Measurements from ENCODE around the gene SPRED2. TPM values are rescaled to one million over a fixed set of nuclear protein-coding genes. Genes with fewer than 3 reads are reported as not detected.
"Not testable (repeated sequence)": the region's sequence is repeated elsewhere in the genome, so short reads cannot be mapped to it uniquely, and the experiment has no call there.

Gene SPRED2
- total and polyA plus RNA-seq, 4 donors = 10.6 to 38.7 (median 23.8) TPM

DNA sequence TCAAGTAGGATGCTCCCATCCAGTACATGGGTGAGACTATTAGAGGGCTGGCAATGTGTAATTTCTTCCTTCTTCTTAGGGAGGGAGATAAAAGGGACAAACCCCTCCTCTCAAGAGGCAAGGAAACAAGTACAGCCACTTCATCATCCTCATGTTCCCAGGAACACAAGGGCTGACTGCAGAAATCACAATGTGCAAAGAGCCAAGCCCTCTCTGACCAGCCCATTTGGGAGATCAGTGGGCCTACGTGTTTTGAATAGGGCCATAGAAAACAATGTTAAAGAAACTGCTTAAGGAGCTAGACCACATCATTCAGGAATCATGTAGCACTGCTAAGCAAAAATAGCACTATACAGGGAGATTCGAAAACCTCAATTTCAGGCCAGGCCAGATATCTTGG is 107.3 kb downstream of the SPRED2 start:
- H3K4me3 ChIP-seq (ENCODE audit: low read depth, low read length) = no peak overlapping the region
- no peaks in the 10 kb centered on the region for H3K9me3 ChIP-seq (ENCODE audit: control insufficient read depth, insufficient read depth, low read length)
- no peaks in the 10 kb centered on the region for H3K27me3 ChIP-seq (ENCODE audit: control insufficient read depth, insufficient read depth, low read length)
- DNase-seq (ENCODE audit: low read depth in 4 of 6, low spot score in 6 of 6) = no peak
- no peaks in the 10 kb centered on the region for H3K36me3 ChIP-seq (ENCODE audit: control insufficient read depth, insufficient read depth, low read length)
- H3K4me1 ChIP-seq (ENCODE audit: control insufficient read depth, insufficient read depth, low read length) = no peaks in the 10 kb centered on the region
- H3K27ac ChIP-seq (ENCODE audit: low read depth, low read length) = no peak overlapping the region
- 100% methylated on average over 1 of the region's 2 CpGs for WGBS (ENCODE audit: insufficient coverage)

GRCh38 chr2:65320946-65321345 is 111.5 kb downstream of the SPRED2 start:
- no peak for DNase-seq (ENCODE audit: low read depth in 4 of 6, low spot score in 6 of 6)
- 88% methylated on average over 2 of the region's 2 CpGs for WGBS (ENCODE audit: insufficient coverage)
- no peaks in the 10 kb centered on the region for H3K27me3 ChIP-seq (ENCODE audit: control insufficient read depth, insufficient read depth, low read length)
- H3K9me3 ChIP-seq (ENCODE audit: control insufficient read depth, insufficient read depth, low read length) = no peaks in the 10 kb centered on the region
- H3K4me3 ChIP-seq (ENCODE audit: low read depth, low read length) = no peak overlapping the region
- peaks cover 9% of the 10 kb centered on the region for H3K36me3 ChIP-seq (ENCODE audit: control insufficient read depth, insufficient read depth, low read length)
- H3K27ac ChIP-seq (ENCODE audit: low read depth, low read length) = no peak overlapping the region
- H3K4me1 ChIP-seq (ENCODE audit: control insufficient read depth, insufficient read depth, low read length) = no peaks in the 10 kb centered on the region

DNA sequence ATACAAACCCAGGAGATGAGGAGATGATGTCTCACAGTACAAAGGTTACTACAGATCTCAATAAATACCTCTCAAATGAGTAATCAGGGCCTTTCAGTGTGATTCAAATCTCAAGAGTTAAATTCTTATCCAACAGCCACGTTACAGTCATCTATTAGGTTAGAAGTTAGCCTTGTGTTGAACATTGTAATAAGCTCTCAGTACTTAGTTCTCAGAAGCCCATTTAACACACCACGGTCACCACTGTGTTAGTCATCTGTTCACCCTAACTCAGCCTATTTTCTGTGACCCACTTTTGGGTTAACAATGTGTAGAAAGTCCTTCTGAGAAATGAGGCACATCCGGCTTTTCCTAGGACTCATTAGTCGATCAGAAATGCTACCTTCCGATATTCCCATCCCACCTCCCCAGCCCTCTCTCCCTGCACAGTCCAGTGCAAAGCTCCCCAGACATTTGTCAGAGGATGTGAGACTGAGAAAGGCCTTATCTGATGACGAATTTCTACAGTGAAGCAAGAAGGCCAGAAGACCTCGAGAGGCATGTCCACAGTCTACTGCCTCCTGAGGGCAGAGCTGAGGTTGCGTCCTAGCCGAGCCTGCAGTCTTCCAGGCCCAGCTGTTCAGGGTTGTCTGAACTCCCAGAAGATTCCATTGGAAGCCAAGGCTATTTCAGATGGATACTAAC is 112.2 kb downstream of the SPRED2 start:
- H3K4me3 ChIP-seq (ENCODE audit: low read depth, low read length) = no peak overlapping the region
- no peak overlapping the region for H3K27ac ChIP-seq (ENCODE audit: low read depth, low read length)
- no peaks in the 10 kb centered on the region for H3K27me3 ChIP-seq (ENCODE audit: control insufficient read depth, insufficient read depth, low read length)
- peaks cover 12% of the 10 kb centered on the region for H3K36me3 ChIP-seq (ENCODE audit: control insufficient read depth, insufficient read depth, low read length)
- no peak for DNase-seq (ENCODE audit: low read depth in 4 of 6, low spot score in 6 of 6)
- WGBS (ENCODE audit: insufficient coverage) = 73% methylated on average over 4 of the region's 9 CpGs
- H3K4me1 ChIP-seq (ENCODE audit: control insufficient read depth, insufficient read depth, low read length) = no peaks in the 10 kb centered on the region
- H3K9me3 ChIP-seq (ENCODE audit: control insufficient read depth, insufficient read depth, low read length) = no peaks in the 10 kb centered on the region

GRCh38 chr2:65319674-65320041 is 112.7 kb downstream of the SPRED2 start:
- no peak overlapping the region for H3K27ac ChIP-seq (ENCODE audit: low read depth, low read length)
- H3K4me1 ChIP-seq (ENCODE audit: control insufficient read depth, insufficient read depth, low read length) = no peaks in the 10 kb centered on the region
- no CpG with 5 or more reads among the region's 1 CpG for WGBS (ENCODE audit: insufficient coverage)
- H3K36me3 ChIP-seq (ENCODE audit: control insufficient read depth, insufficient read depth, low read length) = peaks cover 12% of the 10 kb centered on the region
- DNase-seq (ENCODE audit: low read depth in 4 of 6, low spot score in 6 of 6) = no peak
- no peak overlapping the region for H3K4me3 ChIP-seq (ENCODE audit: low read depth, low read length)
- no peaks in the 10 kb centered on the region for H3K9me3 ChIP-seq (ENCODE audit: control insufficient read depth, insufficient read depth, low read length)
- H3K27me3 ChIP-seq (ENCODE audit: control insufficient read depth, insufficient read depth, low read length) = no peaks in the 10 kb centered on the region

DNA sequence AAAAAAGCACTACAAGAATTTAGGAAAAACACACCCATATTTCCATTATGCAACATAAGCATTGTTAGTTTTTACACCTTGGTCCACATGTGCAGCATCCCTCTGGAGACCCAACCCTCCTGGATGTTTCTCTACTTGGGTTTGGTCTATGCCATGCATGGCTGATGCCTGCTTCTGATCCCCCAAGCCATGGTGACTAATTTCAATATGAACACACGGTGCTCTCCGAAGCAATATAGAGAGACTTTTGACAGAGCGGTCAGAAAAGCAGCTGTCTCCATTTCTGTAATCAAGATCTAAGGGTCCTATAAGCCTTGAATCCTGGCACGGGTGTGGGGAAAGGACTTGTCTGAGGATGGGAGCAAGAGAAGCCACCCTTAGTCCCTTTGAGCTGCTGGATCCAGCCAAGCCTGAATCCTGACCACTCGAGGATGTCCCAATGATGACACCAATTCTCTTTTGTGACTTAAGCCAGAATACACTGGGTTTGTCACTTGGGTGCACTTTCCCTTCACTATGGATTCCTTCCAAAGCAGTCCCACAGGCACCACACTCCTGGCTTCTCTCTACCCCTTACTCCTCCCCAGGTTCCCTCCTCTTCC is 113.2 kb downstream of the SPRED2 start:
- 100% methylated on average over 2 of the region's 5 CpGs for WGBS (ENCODE audit: insufficient coverage)
- no peaks in the 10 kb centered on the region for H3K9me3 ChIP-seq (ENCODE audit: control insufficient read depth, insufficient read depth, low read length)
- H3K27me3 ChIP-seq (ENCODE audit: control insufficient read depth, insufficient read depth, low read length) = no peaks in the 10 kb centered on the region

GRCh38 chr2:65317841-65318240 is 114.6 kb downstream of the SPRED2 start:
- H3K9me3 ChIP-seq (ENCODE audit: control insufficient read depth, insufficient read depth, low read length) = no peaks in the 10 kb centered on the region
- H3K4me1 ChIP-seq (ENCODE audit: control insufficient read depth, insufficient read depth, low read length) = no peaks in the 10 kb centered on the region
- no peaks in the 10 kb centered on the region for H3K27me3 ChIP-seq (ENCODE audit: control insufficient read depth, insufficient read depth, low read length)
- no peak overlapping the region for H3K4me3 ChIP-seq (ENCODE audit: low read depth, low read length)
- peaks cover 26% of the 10 kb centered on the region for H3K36me3 ChIP-seq (ENCODE audit: control insufficient read depth, insufficient read depth, low read length)
- DNase-seq (ENCODE audit: low read depth in 4 of 6, low spot score in 6 of 6) = no peak
- no peak overlapping the region for H3K27ac ChIP-seq (ENCODE audit: low read depth, low read length)
- WGBS (ENCODE audit: insufficient coverage) = 78% methylated on average over 5 of the region's 7 CpGs

More for the DNA sequence above, 113.2 kb downstream of the SPRED2 start:
- DNase-seq (ENCODE audit: low read depth in 4 of 6, low spot score in 6 of 6) = no peak
- H3K4me3 ChIP-seq (ENCODE audit: low read depth, low read length) = no peak overlapping the region
- peaks cover 13% of the 10 kb centered on the region for H3K36me3 ChIP-seq (ENCODE audit: control insufficient read depth, insufficient read depth, low read length)
- H3K27ac ChIP-seq (ENCODE audit: low read depth, low read length) = no peak overlapping the region
- H3K4me1 ChIP-seq (ENCODE audit: control insufficient read depth, insufficient read depth, low read length) = no peaks in the 10 kb centered on the region

DNA sequence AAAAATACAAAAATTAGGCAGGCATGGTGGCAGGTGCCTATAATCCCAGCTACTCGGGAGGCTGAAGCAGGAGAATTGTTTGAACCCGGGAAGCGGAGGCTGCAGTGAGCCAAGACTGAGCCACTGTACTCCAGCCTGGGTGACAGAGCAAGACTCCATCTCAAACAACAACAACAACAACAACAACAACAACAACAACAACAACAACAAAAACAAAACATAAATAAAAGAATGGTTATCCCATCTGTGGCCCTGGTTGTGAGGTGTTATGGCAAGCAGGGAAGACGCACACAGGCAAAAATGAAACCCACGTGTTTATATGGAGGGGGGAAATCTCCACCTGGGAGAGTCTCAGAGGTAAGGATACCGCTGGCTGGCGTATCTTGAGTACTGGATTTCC is 115.0 kb downstream of the SPRED2 start:
- not testable (repeated sequence) for DNase-seq (ENCODE audit: low read depth in 4 of 6, low spot score in 6 of 6); H3K9me3 ChIP-seq (ENCODE audit: control insufficient read depth, insufficient read depth, low read length); H3K4me3 ChIP-seq (ENCODE audit: low read depth, low read length); H3K27ac ChIP-seq (ENCODE audit: low read depth, low read length); H3K27me3 ChIP-seq (ENCODE audit: control insufficient read depth, insufficient read depth, low read length); H3K4me1 ChIP-seq (ENCODE audit: control insufficient read depth, insufficient read depth, low read length)
- 94% methylated on average over 3 of the region's 7 CpGs for WGBS (ENCODE audit: insufficient coverage)
- peaks cover 29% of the 10 kb centered on the region for H3K36me3 ChIP-seq (ENCODE audit: control insufficient read depth, insufficient read depth, low read length)

DNA sequence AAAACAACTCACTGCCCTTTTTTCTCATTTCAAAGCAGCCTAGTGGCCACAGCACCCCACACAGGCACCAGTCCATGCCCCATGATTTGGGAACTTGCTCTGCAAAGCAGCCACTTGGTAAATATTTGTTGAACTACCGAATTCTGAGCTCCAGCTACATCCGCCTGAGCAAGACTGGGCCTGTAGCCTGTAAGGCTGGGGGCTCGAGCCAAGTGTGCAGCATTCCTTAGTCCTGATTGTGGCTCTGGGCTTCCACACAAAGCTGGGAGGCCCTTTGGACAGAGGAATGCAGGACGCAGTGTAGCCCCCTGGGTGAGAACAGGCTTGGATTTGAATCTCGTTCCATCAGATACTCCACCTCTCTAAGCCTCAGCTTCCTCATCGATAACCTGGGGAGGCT is 116.3 kb downstream of the SPRED2 start:
- Histone ChIP-seq H3K9me3 (ENCODE audit: control insufficient read depth, insufficient read depth, low read length) (no peaks in the 10 kb centered on the region), H3K36me3 (ENCODE audit: control insufficient read depth, insufficient read depth, low read length) (peaks cover 33% of the 10 kb centered on the region), H3K4me1 (ENCODE audit: control insufficient read depth, insufficient read depth, low read length) (no peaks in the 10 kb centered on the region), H3K4me3 (ENCODE audit: low read depth, low read length) (no peak overlapping the region), H3K27me3 (ENCODE audit: control insufficient read depth, insufficient read depth, low read length) (no peaks in the 10 kb centered on the region), H3K27ac (ENCODE audit: low read depth, low read length) (no peak overlapping the region)
- no peak for DNase-seq (ENCODE audit: low read depth in 4 of 6, low spot score in 6 of 6)
- WGBS (ENCODE audit: insufficient coverage) = 91% methylated on average over 3 of the region's 6 CpGs

DNA sequence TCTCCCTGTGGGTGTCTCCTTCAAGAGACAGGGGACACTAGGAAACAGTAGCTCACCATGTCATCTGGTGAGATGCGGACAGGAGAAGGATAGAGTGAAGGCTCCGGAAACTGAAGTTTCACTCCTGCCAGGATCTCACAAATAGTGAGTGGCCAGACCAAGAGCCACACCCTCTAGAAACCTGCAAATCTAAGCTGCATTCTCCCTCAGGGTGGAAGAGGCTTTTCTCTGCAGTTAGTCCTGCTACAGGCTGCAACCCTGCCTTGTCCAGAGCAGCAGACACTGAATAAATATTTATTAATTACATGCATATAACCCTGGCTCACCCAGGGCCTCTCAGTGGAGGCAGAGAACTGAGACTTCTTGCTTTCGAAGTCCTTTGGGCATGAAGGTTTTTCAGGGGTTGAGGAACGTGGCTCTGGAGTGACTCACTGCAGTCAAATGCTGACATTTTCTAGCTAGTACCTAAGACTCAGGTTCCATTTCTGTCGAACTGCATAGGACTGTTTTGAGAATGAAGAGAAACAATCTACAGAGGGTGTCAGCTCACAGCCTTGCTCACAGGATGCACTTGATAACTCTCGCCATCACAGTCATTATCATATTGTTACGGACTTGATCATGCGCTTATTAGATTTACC is 117.5 kb downstream of the SPRED2 start:
- H3K4me1 ChIP-seq (ENCODE audit: control insufficient read depth, insufficient read depth, low read length) = peaks cover under 1% of the 10 kb centered on the region
- no peak overlapping the region for H3K27ac ChIP-seq (ENCODE audit: low read depth, low read length)
- 92% methylated on average over 5 of the region's 8 CpGs for WGBS (ENCODE audit: insufficient coverage)

GRCh38 chr2:65313954-65314256 is 118.5 kb downstream of the SPRED2 start:
- H3K27me3 ChIP-seq (ENCODE audit: control insufficient read depth, insufficient read depth, low read length) = no peaks in the 10 kb centered on the region
- no peak overlapping the region for H3K27ac ChIP-seq (ENCODE audit: low read depth, low read length)
- DNase-seq (ENCODE audit: low read depth in 4 of 6, low spot score in 6 of 6) = no peak
- H3K4me3 ChIP-seq (ENCODE audit: low read depth, low read length) = no peak overlapping the region
- peaks cover 4% of the 10 kb centered on the region for H3K4me1 ChIP-seq (ENCODE audit: control insufficient read depth, insufficient read depth, low read length)
- H3K9me3 ChIP-seq (ENCODE audit: control insufficient read depth, insufficient read depth, low read length) = no peaks in the 10 kb centered on the region
- WGBS (ENCODE audit: insufficient coverage) = 98% methylated on average over 24 of the region's 24 CpGs
- peaks cover 44% of the 10 kb centered on the region for H3K36me3 ChIP-seq (ENCODE audit: control insufficient read depth, insufficient read depth, low read length)

More for the DNA sequence above, 117.5 kb downstream of the SPRED2 start:
- no peaks in the 10 kb centered on the region for H3K27me3 ChIP-seq (ENCODE audit: control insufficient read depth, insufficient read depth, low read length)
- no peak overlapping the region for H3K4me3 ChIP-seq (ENCODE audit: low read depth, low read length)
- H3K9me3 ChIP-seq (ENCODE audit: control insufficient read depth, insufficient read depth, low read length) = no peaks in the 10 kb centered on the region
- no peak for DNase-seq (ENCODE audit: low read depth in 4 of 6, low spot score in 6 of 6)
- peaks cover 40% of the 10 kb centered on the region for H3K36me3 ChIP-seq (ENCODE audit: control insufficient read depth, insufficient read depth, low read length)
